ENCODE measurements around the gene PRMT7. TPM values are rescaled to one million over a fixed set of nuclear protein-coding genes. Genes with fewer than 3 reads are reported as not detected.

The PRMT7 gene
- total and polyA plus RNA-seq, 2 of the 8 experiments (the other 6 are each of a cell fraction or from before 2014, with no cell fraction given), result 48.2 to 49.3 TPM

- Histone ChIP-seq H3K23me2 (ENCODE audit: low read depth, low read length) (no peaks in the 10 kb centered on the region), H2BK20ac (ENCODE audit: low read length) (no peak overlapping the region), H3K4me2 (ENCODE audit: insufficient read depth in 1 of 2, low read depth in 2 of 2, low read length in 2 of 2) (no peak overlapping the region; a peak in 1 of 4 replicates), H3K18ac (ENCODE audit: extremely low read depth, low read length) (no peak overlapping the region), H3K27ac (ENCODE audit: low read depth, low read length) (no peak overlapping the region), H4K91ac (replicated peaks; ENCODE audit: insufficient read length, low read length) (no peak overlapping the region), H3K79me2 (ENCODE audit: control insufficient read depth in 1 of 2, insufficient read depth in 2 of 2, low read length in 2 of 2) (no peaks in the 10 kb centered on the region), H3K9me3 (ENCODE audit: insufficient read depth in 2 of 2, low read depth in 1 of 2, low read length in 1 of 2) (no peaks in the 10 kb centered on the region), H2BK12ac (ENCODE audit: low read depth, low read length) (no peak overlapping the region), H4K8ac (ENCODE audit: extremely low read depth, insufficient read depth, low read length) (no peak overlapping the region), H3K56ac (replicated peaks; ENCODE audit: insufficient read length, low read depth, low read length) (no peak overlapping the region), H3K14ac (ENCODE audit: insufficient read length) (no peak overlapping the region), H2BK15ac (ENCODE audit: low read length) (no peak overlapping the region), H2AFZ (ENCODE audit: low read length) (no peak overlapping the region), H3K23ac (ENCODE audit: insufficient read length) (no peak overlapping the region), H3K9ac (replicated peaks in 1 of 4; ENCODE audit: extremely low read depth in 1 of 4, low read depth in 3 of 4, low read length in 3 of 4) (no peak overlapping the region), H3K4me1 (replicated peaks in 1 of 4; ENCODE audit: control insufficient read depth in 3 of 4, insufficient read depth in 4 of 4, low read length in 3 of 4) (peaks cover 0 to 4% (median 1%) of the 10 kb centered on the region in 4 experiments; a peak in 2 of 7 replicates), H4K5ac (ENCODE audit: insufficient read length, low read depth, low read length) (no peak overlapping the region), H4K20me1 (replicated peaks in 1 of 2; ENCODE audit: control insufficient read depth in 1 of 2, insufficient read depth in 2 of 2, low read length in 2 of 2) (peaks cover 1 to 10% of the 10 kb centered on the region in 2 experiments), H2BK5ac (ENCODE audit: low read depth, low read length) (no peak overlapping the region), H3K4me3 (ENCODE audit: extremely low read depth in 1 of 4, insufficient read depth in 2 of 4, low read depth in 3 of 4, low read length in 4 of 4) (no peak overlapping the region), H3K79me1 (ENCODE audit: low read depth, low read length) (no peaks in the 10 kb centered on the region), H2AK5ac (ENCODE audit: low read depth, low read length) (no peak overlapping the region), H3K36me3 (ENCODE audit: control insufficient read depth in 2 of 4, insufficient read depth in 4 of 4, low read length in 3 of 4) (peaks cover 2 to 21% (median 12%) of the 10 kb centered on the region in 4 experiments; a peak in 5 of 8 replicates), H2BK120ac (replicated peaks; ENCODE audit: low read depth, low read length) (no peak overlapping the region), H3K4ac (replicated peaks; ENCODE audit: insufficient read length, low read depth, low read length) (no peak overlapping the region), H3K27me3 (replicated peaks in 1 of 4; ENCODE audit: control insufficient read depth in 3 of 4, extremely low read depth in 1 of 4, insufficient read depth in 3 of 4, low read length in 3 of 4) (no peaks in the 10 kb centered on the region)
- DNase-seq (ENCODE audit: low read depth in 1 of 2, low spot score in 2 of 2) (peak; percentile 69 to 90), FAIRE-seq (peak; percentile 87)
- CTCF ChIA-PET (ENCODE audit: partially characterized antibody), result interaction anchor here (0.7 to 16.2 kb wide), 28 partner anchors 9 to 227 kb away, joined by 3 to 221 read pairs (median 6); partner anchors contain the start of genes ESRP2, PLA2G15, PRMT7 and SLC7A6
- 57% methylated on average over 13 of the region's 13 CpGs; no CpG with 5 or more reads in 1 of the 2 experiments for WGBS, 2 experiments (ENCODE audit: extremely low coverage in 1 of 2, insufficient coverage in 1 of 2, insufficient read length in 1 of 2, insufficient replicate concordance in 2 of 2, low coverage in 1 of 2, low lambda C conversion rate in 2 of 2, missing lambda C conversion rate in 1 of 2)
- POLR2A ChIA-PET (ENCODE audit: partially characterized antibody), result interaction anchor here (1.0 to 8.7 kb wide), 8 partner anchors 9 to 68 kb away, joined by 3 to 44 read pairs (median 4); partner anchors contain the start of genes PRMT7, SLC7A6 and SLC7A6OS
- no peak for TF ChIP-seq EGR1 (IDR thresholded peaks at IDR 0.05; ENCODE audit: borderline replicate concordance, low read depth, low read length)
- peak in 1 of 2 experiments; percentile 65; a peak in 2 of 4 replicates for TF ChIP-seq SIN3A (conservative IDR thresholded peaks at IDR 0.05 in 1 of 2, IDR thresholded peaks at IDR 0.05 in 1 of 2; ENCODE audit: low read depth in 1 of 2, low read length in 2 of 2)
- TF ChIP-seq KDM5A (IDR thresholded peaks at IDR 0.05; ENCODE audit: low read length), result 0 out of 2 replicates have a peak, but pooled peaks have one; percentile 26
- no peak for TF ChIP-seq HDAC2 (IDR thresholded peaks at IDR 0.05; ENCODE audit: borderline replicate concordance in 1 of 2, low read depth in 2 of 2, low read length in 2 of 2)
- no peak for TF ChIP-seq ATF3 (IDR thresholded peaks at IDR 0.05; ENCODE audit: insufficient read depth, low read depth, low read length)
- TF ChIP-seq CTCF (IDR thresholded peaks at IDR 0.05; ENCODE audit: control extremely low read depth in 1 of 3, insufficient read depth in 1 of 3, low read depth in 1 of 3, low read length in 3 of 3), result peak; percentile 86 to 96 (median 94)
- TF ChIP-seq RAD21 (IDR thresholded peaks at IDR 0.05 in 1 of 2, conservative IDR thresholded peaks at IDR 0.05 in 1 of 2; ENCODE audit: low read depth in 2 of 2, low read length in 2 of 2), result peak; percentile 95
Measured at GRCh38 chr16:68328151-68328859, 17.5 kb downstream of the PRMT7 start.
